HG03095 (cell line): ENCODE measurements around the gene RAI1.
"Not testable (repeated sequence)": the region's sequence is repeated elsewhere in the genome, so short reads cannot be mapped to it uniquely, and the experiment has no call there.

ENCODE experiments used
- ATAC-seq: cut with Tn5 transposase; IDR thresholded peaks from one replicate; pipeline ENCODE4 v1.9.1; 2021; ENCODE audit warnings: moderate library complexity; ENCODE audit not compliant: unreplicated experiment

The RAI1 gene

DNA sequence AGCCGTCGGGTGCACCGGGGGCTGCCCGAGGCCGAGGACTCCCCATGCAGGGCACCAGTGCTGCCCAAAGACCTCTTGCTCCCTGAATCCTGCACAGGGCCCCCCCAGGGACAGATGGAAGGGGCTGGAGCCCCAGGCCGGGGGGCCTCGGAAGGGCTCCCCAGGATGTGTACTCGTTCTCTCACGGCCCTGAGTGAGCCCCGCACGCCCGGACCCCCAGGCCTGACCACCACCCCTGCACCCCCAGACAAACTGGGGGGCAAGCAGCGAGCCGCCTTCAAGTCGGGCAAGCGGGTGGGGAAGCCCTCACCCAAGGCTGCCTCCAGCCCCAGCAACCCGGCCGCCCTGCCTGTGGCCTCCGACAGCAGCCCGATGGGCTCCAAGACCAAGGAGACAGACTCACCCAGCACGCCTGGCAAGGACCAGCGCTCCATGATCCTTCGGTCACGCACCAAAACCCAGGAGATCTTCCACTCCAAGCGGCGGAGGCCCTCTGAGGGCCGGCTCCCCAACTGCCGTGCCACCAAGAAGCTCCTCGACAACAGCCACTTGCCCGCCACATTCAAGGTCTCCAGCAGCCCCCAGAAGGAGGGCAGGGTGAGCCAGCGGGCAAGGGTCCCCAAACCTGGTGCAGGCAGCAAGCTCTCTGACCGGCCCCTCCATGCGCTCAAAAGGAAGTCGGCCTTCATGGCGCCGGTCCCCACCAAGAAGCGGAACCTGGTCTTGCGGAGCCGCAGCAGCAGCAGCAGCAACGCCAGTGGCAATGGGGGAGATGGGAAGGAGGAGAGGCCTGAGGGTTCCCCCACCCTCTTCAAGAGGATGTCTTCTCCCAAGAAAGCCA is 114.9 kb downstream of the RAI1 start:
- no peak for ATAC-seq

DNA sequence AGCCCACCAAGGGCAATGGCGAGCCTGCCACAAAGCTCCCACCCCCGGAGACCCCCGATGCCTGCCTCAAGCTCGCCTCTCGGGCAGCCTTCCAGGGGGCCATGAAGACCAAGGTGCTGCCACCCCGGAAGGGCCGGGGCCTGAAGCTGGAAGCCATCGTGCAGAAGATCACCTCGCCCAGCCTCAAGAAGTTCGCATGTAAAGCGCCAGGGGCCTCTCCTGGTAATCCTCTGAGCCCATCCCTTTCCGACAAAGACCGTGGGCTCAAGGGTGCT is 115.5 kb downstream of the RAI1 start:
- ATAC-seq: no peak

DNA sequence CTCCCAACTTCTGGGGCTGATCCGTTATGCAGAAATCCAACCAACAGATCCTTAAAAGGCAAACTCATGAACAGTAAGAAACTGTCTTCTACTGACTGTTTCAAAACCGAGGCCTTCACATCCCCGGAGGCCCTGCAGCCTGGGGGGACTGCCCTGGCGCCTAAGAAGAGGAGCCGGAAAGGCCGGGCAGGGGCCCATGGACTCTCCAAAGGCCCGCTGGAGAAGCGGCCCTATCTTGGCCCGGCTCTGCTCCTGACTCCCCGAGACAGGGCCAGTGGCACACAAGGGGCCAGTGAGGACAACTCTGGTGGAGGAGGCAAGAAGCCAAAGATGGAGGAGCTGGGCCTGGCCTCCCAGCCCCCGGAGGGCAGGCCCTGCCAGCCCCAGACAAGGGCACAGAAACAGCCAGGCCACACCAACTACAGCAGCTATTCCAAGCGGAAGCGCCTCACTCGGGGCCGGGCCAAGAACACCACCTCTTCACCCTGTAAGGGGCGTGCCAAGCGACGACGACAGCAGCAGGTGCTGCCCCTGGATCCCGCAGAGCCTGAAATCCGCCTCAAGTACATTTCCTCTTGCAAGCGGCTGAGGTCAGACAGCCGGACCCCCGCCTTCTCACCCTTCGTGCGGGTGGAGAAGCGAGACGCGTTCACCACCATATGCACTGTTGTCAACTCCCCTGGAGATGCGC is 116.0 kb downstream of the RAI1 start:
- no peak for ATAC-seq

DNA sequence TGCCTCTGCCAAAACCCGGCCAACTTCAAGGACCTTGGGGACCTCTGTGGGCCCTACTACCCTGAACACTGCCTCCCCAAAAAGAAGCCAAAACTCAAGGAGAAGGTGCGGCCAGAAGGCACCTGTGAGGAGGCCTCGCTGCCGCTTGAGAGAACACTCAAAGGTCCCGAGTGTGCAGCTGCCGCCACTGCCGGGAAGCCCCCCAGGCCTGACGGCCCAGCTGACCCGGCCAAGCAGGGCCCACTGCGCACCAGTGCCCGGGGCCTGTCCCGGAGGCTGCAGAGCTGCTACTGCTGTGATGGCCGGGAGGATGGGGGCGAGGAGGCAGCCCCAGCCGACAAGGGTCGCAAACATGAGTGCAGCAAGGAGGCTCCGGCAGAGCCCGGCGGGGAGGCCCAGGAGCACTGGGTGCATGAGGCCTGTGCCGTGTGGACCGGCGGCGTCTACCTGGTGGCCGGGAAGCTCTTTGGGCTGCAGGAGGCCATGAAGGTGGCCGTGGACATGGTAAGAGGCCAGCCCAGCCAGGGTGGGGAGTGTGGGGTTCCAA is 116.8 kb downstream of the RAI1 start:
- ATAC-seq: no peak

DNA sequence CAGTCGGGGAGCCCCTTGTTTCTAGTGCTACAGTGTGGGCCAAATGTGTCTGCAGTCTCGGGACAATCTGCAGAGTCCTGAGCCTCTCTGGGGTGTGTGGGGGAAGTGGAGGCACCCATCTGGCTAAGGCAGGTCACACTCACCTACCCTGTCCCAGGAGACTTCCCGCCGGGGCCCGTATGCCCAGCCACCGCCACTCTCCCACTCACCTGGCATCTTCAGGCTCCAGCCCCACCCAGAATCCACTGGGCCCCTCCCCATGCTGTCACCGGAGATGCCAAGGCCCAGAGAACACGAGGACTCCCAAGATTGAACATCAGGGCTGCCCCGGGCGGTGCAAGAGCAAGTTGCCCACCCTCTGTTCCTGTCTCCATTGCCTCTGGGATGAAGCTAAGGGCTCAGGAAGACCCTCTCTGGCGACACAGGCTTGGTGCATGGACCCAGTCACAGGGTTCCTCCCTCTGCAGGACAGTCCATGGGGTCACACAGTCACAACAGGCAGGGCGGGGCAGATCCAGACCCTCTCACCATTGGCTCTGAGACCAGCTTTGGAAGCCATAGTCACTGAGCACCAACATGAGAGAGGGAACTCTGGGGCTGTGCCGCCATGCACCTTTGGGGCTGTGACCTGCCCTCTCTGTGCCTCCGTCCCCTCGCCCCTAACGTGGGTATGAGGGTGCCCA is 117.5 kb downstream of the RAI1 start:
- ATAC-seq: no peak

DNA sequence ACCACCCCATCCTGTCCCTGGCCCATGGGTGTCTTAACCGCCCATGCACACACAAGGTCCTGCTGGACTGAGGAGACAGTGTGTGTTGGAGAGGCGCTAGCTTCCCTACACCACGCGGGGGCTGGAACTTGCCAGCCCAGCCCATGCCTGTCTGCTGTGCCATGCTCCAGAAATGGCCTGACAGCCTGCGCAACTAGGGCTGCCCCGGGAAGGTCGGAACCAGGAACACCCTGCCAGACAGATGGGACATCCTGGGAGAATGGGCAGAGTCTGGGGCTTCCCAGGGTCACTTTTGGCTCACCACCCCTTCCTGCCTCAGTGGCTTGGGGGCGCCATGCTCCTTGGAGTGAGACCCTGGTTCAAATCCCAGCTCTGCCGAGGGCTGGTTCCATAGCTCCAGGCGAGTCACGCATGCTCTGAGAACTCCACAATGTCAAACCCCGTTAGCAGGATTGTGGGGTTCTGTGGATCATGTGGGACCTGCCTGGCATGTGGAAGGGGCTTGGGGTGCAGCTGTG is 119.3 kb downstream of the RAI1 start:
- ATAC-seq: no peak

DNA sequence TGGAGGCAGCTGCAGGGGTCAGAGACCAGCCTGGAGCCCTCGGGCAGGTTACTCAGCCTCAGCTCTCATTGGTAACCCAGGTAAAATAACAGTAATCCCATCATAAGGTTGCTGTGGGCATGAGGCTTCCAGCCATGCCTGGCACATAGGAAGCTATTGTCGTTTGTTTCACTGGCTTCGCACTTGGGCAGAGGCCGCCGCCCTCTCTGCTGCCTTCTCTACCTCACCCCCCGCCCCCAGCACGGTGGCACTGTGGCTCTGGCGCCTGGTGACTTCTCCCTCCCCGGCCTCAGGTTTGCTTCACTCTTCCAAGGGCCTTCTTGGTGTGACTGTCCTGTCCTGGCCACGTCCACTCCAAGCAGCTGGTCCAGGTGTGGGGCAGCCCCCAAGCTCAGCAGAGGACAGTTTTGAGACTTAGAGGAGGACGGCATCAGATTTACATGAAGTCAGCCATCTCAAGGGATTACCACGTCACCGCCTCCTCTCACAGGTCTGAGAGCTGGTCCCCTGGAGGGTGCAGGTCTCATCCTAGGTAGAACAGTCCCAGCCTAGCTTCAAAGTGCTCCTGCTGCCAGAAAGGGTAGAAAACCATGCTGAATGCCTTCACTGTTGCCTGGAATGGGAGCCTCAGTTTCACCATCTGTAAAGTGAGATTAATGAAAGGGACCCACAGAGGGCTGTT is 120.7 kb downstream of the RAI1 start:
- no peak for ATAC-seq

DNA sequence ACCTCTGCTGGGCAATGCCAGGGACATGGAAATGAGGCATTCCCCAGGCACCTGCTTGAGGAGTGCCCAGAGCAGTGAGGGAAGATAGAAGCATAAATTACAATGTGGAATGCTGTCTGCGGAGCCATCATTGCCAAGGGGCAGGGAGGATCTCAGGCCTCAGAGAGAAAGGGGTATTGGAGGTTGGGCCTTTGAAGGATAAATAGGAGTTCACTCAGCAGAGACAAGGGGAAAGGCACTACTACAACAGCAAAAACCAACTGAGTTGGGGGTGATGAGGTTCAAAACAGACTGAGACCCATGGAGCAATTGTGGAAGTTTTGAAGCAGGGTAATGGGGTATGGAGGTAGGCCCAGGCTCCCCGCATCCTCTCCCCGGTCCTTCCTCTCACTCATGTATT is 122.7 kb downstream of the RAI1 start:
- ATAC-seq: no peak

DNA sequence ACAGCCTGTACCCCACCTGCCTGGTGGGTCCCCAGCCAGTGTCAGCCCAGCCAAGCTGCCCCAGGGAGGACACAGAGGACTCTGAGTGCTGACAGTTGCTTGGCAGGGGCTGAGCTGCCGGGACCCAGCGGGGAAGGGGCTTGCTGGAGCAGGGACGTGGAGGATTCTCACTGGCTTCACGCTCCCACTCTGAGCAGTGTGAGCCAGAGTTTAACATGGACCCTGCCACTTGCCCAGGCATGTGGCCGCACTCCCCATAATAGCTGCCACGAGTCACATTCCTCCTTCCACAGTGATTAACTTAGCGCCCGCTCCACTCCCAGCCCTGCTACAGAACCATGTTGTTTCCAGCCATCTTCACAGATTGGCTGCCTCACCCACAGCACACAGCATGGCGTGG is 124.3 kb downstream of the RAI1 start:
- no peak for ATAC-seq

DNA sequence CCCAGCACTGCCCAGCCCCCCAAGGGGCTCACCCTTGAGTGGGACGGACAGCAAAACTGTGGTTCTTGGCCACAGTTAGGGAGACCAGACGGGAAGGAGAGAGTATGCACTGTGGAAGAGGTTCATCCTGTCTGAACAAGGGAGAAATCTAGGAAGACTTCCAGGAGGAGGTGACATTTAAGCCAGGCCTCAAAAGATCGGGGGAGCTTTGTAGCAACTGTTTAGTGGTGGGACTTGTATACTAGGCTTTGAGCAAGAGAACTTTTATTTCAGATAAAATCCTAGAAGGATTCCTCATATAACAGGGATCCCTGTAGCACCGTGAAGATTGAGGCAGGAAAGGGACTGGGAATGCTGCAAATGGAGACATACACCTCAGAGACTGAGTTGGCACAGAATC is 124.8 kb downstream of the RAI1 start:
- no peak for ATAC-seq

DNA sequence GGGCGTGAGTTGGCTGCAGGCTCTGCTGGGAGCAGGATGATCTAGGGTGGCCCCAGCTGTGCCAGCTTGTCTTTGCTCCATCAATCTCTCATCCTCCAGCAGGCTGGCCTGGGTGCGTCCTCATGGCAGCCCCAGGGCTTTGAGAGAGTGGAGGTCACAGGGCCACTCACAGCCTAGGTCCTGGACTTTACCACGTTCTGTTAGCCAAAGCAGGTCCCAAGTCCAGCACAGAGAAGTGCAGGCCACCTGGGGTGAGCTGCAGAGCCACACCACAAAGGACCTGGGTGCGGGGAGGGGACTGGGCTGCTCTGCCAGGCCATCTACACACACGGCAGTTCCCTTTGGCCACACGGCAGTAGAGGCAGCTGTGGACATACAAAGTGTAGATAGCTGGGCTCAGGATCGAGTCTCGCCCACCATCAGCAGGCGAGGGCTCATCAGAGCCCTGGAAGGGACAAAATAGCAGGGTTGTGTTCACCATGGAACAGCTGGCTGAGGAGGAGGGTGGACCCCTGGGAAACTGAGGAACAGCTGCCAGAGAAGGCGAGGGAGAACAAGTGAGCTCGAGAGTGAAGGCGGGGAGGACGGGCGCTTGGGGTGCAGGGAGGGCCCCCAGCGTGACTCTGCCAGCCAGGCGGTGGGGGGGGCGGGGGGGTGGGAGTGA is 125.5 kb downstream of the RAI1 start:
- no peak for ATAC-seq

DNA sequence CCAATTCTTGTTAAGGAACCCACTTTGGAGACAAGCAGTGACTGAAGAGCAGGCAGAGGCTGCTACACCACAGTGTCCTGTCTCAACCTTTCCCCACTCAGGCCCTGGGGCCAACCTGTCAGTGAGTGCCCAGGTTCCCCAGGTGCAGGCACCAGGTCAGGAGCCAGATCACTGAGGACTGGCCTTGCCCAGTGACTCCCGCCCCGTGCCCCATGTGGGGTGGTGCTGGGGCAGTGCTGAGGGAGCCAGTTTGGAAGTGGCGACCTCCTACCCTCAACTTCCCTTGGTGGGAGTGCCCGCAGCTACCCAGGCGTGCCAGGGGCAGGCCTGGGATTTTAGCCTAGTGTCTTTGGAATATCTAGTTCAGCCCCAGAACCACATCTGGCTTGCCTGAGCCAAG is 126.2 kb downstream of the RAI1 start:
- no peak for ATAC-seq

DNA sequence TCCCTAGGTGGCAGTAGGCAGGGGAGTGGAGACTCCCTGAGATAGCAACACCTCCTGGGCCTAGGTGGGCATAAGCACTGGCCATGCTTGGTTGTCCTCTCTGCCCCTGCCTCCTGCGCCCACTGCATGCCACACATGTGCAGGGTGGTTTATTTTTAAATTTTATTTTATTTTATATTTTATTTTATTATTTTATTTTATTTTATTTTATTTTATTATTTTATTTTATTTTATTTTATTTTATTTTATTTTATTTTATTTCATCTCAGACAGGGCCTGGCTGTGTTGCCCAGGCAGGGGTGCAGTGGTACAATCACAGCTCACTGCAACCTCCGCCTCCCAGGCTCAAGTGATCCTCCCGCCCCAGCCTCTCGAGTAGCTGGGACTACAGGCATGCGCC is 126.9 kb downstream of the RAI1 start:
- ATAC-seq: not testable (repeated sequence)

DNA sequence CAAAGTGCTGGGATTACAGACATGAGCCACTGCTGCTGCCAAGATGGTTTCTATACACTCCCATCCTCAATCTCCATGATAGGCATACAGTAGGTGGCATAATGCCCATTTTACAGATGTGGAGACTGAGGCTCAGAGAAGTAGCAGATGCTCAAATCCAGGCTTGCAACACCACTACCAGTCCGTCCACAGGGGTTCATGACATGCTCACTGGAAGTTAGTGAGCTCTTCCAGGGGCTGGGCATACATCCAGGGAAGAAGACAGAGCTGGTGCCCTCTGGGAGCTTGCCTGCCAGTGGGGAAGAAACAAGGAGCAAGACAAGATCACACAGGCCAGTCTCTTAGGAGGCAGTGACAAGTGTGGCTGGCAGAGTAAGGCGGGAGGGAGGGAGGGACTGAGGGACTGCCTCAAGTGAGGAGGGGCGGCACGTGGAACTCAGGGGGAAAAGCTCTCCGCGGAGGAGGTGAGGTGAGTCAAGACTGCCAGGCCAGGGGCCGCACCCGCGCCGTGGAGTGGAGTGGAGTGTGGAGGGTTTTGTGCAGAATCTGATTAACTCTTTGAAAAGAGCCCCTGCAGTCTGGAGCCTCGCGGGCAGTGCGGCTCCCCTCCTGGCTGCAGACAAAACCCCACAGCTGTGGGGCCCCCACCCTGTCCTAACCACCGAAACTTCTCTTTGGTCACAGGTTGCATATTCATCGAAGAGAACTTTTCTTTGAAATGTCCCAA is 127.6 kb downstream of the RAI1 start:
- ATAC-seq: peak; percentile 50

DNA sequence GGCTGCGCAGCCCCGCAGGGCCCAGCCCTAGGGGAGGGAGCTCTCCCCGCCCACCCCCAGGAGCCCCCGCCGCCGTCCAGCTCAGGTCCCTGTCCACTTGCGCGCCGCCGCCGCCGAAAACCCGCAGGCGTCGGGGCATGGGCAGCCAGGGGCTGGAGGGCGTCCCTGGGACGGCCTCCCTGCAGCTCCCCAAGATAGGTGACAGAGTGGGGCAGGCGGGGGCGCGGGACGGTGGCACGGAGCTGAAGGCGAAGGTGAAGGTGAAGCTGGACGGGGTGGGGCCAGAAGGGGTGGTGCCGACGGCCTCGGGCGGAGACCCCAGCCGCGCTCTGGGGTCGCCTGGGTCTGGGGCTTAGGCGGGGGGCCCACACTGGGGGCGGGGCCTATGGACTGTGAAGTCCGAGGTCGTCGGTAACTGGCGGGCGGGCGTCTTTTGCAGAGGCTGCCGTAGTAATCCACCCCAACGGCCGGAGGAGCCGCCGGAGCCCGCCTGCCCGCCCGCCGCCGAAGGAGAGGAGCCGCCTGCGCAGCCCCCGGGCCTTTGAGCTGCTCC is 128.3 kb downstream of the RAI1 start:
- no peak for ATAC-seq

DNA sequence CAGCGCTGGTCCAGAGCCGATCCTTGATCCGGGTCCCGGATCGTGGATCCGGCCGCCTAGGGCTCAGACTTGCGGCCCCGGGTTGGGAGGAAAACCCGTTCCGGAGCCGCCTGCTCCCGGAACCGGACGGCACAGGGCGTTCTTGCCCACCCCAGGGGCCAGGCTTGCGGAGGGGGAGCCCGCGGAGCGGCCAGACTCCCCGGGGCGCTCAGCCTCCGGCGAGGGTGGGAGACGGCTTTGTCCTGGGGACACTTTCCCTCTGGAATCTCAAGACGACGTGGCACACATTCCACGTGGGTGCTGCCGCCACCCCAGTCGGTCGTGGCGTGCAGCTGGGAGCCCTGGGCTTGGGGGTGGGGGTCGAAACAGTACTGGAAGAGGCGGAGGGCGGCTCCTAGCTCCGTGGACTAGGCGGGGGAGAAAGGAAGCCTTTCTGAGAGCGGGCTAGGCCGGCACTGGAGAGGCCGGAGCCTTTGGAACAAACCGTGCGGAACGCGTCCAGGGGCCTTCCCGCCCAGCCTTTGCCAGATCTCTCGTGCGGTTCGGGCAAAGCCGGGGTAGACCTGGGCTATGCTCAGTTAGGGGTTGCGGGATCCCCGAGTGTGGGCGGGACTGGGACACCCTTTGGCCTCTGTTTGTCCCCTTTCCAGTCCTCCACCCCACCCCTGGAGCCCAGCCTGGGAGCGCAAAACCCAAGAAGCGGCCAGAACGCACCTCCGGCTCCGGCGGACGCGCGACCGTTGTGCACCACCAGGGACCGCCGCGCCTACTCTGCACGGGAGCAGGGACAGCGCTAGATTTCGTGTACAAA is 129.0 kb downstream of the RAI1 start:
- no peak for ATAC-seq

DNA sequence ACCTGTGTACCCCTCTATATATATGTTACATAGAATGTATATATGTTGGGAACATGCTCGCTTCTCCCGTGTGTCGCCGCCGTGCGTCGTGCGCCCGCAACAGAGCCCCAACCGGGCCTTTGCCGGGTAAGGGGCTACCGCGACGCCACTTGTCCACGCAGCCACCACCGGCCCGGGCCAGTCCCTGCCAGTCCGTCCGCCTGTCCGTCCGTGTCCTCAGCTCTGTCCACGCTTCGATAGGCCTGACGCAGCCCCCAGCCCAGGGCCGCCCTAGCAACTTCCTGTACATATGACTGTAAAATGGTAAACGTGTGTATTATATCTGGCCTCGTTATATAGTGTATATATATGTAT is 129.6 kb downstream of the RAI1 start:
- no peak for ATAC-seq

DNA sequence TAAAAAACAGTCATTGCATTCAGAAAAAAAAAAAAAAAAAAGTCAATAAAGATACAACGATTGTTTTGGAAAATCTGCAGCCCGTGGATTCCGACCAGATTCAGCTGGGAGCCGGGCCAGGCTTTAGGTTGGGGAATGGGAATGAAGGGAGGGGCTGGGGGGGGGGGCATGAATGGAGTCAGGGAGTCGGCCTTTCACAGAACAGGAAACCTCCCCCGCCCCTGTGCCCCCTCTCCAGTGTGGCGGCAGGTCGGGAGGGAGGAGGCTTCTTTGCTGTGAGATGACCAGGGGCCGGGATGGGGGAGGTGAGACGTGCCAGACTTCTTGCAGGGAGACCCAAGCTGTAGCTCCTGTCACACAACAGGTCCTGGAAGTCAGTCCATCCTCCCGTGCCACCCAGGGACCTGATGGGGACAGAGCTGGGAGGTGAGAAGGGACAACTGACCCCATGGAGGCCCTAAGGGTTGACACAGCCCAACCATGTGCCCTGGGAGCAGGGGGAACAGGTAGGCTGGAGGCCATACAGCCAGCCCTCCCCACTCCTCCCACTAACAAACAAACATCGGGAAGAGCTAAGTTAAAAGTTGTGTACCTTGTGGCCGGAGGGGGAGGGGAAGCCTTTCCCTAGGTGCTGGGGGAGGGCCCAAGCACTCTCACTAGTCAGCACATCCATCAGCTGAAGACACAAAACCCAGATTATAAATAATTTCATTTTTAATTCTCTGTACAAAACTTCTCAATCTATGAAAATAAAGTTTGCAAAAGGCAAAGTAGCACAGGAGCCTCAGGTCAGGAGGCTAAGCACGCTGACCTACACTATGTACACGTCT is 130.3 kb downstream of the RAI1 start:
- no peak for ATAC-seq
